GM19023 (cell line): ENCODE results near the gene RGPD3.
A peak's percentile ranks its signal among the peaks of the same experiment; 100 is the strongest.
"Not testable (repeated sequence)": the region's sequence is repeated elsewhere in the genome, so short reads cannot be mapped to it uniquely, and the experiment has no call there.

Source experiments
- ATAC-seq: cut with Tn5 transposase; IDR thresholded peaks from one replicate; pipeline ENCODE4 v1.9.1; 2021; ENCODE audit warnings: mild to moderate bottlenecking, moderate library complexity; ENCODE audit not compliant: unreplicated experiment

RGPD3 gene

GRCh38 chr2:106486551-106487385 lies 18.6 kb upstream of the RGPD3 start, which contains the start of gene CD8B2:
Gene CD8B2, plus strand, starts transcription at chr2:106487364. Its CDS starts 63 bp downstream, at chr2:106487427.
- not testable (repeated sequence) for ATAC-seq

- ATAC-seq = not testable (repeated sequence)
These were observed 11.3 kb upstream of the RGPD3 start for GRCh38 chr2:106479563-106479962.

GRCh38 chr2:106477647-106478046 lies 9.4 kb upstream of the RGPD3 start:
- not testable (repeated sequence) for ATAC-seq

GRCh38 chr2:106470658-106471057 lies 2.4 kb upstream of the RGPD3 start:
- ATAC-seq = peak; percentile 70

DNA sequence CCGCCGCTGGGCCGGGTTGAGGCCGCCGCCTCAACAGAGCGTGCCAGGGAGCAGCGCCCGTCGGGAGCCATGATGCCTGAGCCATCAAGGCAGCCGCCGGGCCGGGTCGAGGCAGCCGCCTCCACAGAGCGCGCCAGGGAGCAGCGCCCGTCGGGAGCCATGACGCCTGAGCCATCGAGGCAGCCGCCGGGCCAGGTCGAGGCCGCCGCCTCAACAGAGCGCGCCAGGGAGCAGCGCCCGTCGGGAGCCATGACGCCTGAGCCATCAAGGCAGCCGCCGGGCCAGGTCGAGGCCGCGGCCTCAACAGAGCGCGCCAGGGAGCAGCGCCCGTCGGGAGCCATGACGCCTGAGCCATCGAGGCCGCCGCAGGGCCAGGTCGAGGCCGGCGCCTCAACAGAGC lies 697 bp downstream of the RGPD3 start:
- ATAC-seq = not testable (repeated sequence)

DNA sequence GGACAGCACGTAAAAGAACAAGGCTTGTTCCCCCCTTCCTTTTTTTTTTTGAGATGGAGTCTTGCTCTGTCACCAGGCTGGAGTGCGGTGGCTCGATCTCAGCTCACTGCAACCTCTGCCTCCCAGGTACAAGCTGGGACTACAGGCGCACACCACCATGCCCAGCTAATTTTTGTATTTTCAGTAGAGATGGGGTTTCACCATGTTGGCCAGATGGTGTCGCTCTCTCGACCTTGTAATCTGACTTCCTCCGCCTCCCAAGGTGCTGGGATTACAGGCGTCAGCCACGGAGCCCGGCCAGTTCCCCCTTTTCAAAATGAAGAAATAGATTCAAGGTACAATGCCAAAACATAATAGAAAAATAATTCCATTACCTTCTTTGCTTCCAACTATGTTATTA lies 6.3 kb downstream of the RGPD3 start:
- ATAC-seq = not testable (repeated sequence)

GRCh38 chr2:106390680-106391079 lies 77.5 kb downstream of the RGPD3 start:
- ATAC-seq = not testable (repeated sequence)

DNA sequence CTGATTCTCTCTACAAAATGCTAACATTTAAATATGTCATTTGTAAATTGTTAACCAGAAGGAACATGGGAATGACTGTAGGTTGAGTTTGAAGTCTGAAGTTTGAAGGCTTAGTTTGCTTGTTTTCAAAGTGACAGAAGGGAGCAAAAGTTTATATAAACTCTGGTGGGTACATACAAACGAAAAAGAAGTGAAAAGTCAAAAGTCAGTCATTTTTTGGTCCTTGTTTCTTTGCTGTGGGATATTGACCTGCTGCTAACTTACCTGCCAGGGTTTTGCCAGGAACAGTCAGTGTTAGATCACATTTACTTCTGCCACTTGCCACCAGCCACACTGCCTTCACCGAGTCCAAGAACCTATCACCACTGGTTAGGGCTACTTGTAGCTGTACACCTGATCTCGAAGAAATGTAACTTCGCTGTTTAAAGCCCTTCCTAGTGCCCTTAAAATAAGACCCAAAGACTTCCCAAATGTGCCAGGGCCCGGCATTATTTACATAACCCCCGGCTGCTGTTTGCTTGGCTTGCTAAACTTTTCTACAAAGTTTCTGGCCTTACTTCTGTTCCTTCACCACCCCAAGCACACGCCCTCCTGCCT lies 79.3 kb downstream of the RGPD3 start:
- ATAC-seq = not testable (repeated sequence)

- ATAC-seq = not testable (repeated sequence)
These were observed 83.7 kb downstream of the RGPD3 start for GRCh38 chr2:106384548-106384947.

- not testable (repeated sequence) for ATAC-seq
These were observed 86.3 kb downstream of the RGPD3 start for GRCh38 chr2:106381867-106382266.

DNA sequence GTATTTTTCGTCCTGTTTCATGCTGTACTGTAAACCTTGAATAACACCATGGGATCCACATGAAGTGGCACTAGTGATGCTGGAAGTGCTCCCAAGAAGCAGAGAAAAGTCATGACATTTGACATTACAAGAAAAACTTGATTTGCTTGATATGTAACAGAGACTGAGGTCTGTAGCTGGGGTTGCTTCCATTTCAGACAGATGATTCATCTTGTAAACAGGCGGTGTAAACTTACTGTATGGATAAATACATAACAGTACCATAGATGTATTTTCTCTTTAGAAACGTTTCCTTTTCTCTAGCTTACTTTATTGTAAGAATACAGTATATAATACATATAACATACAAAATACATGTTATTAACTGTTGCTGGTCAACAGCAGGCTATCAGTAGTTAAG lies 88.6 kb downstream of the RGPD3 start:
- not testable (repeated sequence) for ATAC-seq

GRCh38 chr2:106369182-106369581 lies 99.0 kb downstream of the RGPD3 start:
- ATAC-seq = not testable (repeated sequence)

DNA sequence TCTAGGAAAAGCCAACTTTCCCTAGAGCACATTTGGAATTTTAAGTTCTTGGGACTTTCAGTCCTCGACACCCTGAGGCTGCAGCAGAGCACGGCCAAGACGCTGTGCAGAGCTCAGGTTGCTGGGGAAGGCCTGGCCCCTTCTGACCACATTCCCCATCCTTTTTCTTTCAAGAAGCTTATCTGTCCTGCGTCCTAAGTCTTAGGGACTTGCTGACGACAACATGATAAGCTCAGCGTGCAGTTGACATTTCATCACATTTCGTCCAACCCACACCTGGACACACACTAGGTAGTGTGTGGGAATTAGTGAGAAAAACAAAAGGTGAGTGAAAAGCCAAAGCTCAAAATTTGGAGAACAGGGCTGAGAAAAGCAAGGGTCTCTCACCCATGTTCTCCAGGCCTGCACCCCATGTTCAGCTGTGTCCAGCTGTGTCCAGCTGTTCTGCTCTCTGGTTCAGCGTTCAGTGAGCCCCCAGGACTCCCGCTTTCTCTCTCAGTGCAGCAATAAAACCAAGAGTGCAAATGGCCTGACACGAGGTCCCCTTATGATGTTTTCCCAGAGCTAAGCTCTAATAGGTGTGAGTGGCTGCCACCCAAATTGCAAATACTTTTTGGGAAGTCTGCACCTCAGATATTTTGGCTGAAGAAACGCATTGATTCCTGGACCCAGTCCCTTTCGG lies 101.9 kb downstream of the RGPD3 start:
- ATAC-seq = no peak

GRCh38 chr2:106363791-106364190 lies 104.4 kb downstream of the RGPD3 start:
- no peak for ATAC-seq

DNA sequence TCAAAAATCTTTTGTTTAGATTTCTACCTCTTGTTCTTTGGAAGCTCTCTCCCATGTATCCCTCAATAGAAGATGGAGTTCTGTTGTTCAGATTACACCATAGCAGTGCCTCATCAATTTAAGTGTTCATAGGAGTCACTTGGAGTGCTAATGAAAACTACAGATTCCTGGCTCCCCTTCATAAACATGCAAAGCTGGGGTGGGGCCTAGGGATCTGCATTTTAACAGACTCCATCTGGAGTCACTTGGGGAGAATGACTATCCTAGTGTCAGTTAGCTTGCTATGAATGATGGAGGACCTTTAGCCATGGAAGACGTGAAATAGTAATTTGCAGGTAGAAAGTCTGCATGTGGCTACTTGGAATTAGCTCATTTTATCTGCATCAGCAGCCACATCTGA lies 105.4 kb downstream of the RGPD3 start:
- no peak for ATAC-seq

DNA sequence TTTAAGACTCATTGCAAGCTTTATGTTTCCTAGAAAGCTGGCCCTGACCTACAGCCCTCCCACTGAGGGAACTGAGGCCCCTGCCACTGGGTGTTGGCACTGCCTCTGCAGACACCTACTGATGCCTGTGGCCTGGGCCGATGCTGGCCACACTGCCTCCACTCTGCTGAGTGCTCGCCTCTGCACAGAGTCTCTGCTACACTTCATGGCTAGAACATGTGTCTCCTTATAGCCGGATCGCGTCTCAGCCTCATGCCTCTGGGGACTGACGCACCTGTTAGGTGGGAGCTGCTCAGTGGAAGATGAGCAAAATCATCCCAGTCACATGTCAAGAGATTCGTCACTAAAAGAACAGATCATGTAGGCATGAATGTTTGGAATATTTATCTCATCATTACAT lies 108.7 kb downstream of the RGPD3 start:
- ATAC-seq = no peak

DNA sequence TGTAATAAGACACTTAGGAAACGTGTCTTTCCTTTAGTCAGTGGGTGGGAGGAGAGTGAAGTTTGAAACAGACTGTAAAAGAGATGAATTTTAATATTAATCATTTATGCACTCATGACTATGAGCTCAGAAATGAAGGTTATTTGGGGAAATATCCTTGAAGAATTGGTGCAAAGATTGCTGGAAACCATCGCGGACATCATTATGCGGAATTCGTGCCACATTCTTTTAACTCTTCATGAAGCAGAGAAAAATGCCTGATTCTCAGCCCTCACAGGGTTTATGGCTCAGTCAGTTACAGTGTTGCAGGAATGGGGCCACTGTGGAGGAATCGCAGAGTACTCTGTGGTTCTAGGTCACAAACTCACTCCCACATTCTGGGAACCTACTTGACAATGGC lies 109.7 kb downstream of the RGPD3 start:
- ATAC-seq = no peak

GRCh38 chr2:106358081-106358480 lies 110.1 kb downstream of the RGPD3 start:
- peak; percentile 87 for ATAC-seq

DNA sequence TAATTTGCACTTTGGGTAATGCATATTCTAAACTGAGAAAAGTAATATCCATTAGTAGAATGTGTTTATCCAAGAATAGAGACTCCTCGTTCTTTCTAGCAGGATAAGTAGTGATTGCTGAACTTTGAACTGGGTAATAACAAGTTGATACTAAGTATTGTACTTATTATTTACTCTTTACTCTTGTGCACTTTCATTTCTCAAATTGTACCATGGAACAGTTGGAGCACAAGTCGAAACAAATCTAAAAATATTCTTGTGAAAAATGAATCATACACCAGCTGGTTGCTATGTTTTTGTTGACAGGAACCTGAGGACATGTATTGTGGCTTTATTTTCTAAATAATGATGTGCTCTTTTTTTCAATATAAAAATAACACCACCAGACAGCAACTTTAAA lies 111.9 kb downstream of the RGPD3 start:
- ATAC-seq = no peak

- ATAC-seq = no peak
These were observed 114.5 kb downstream of the RGPD3 start for GRCh38 chr2:106353676-106354075.

- ATAC-seq = no peak
These were observed 117.2 kb downstream of the RGPD3 start for GRCh38 chr2:106350980-106351379.

DNA sequence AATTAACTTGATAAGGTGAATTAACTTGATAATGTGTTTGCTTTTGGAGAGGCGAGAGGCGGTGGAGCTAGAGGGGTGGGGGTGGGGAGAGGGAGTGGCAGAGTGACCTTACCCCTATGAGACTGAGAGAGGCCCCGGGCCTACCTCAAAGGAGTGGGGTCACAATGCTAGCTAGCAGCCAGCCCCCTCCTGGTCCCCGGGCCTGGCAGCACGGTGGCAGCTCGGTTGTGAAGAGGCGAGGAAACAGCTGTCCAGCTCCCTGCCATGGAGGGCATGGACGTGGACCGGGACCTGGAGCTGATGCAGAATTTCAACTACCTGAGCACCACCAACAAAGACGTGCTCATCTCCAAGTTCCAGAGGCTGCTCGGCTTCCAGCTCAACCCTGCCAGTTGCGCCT lies 123.9 kb downstream of the RGPD3 start:
- no peak for ATAC-seq
